Cortex of kidney (tissue), 1 donor: ENCODE measurements around the gene COL18A1.

ENCODE experiments used
- DNase-seq: peaks from one replicate; lab custom pipeline; 2025; lab: John Stamatoyannopoulos, UW

COL18A1 gene

DNA sequence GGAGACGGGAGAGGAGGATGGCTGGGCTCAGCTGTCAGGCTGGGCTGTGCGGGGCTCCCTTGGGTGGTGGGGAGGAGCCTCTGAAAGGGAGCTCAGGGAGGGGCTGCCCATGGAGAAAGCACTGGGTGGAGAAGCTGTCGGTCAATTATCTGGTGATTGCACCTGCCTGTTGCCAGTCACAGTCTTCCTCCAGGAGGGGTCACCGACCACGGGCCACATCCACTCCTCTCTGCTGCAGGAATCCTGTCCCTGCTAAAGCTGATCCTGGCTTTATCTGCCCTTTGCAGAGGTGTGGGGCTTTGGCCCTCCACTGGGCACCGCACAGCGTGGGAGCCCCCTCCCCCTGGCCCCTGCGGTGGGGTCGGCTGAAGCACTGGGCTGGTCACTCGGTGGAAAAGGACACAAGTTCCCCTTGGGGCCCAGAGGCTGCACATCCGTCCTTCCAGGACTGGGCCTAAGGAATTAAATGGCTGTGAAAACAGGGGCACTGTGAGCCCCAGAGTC is 21.8 kb upstream of the COL18A1 start:
- no peak for DNase-seq

DNA sequence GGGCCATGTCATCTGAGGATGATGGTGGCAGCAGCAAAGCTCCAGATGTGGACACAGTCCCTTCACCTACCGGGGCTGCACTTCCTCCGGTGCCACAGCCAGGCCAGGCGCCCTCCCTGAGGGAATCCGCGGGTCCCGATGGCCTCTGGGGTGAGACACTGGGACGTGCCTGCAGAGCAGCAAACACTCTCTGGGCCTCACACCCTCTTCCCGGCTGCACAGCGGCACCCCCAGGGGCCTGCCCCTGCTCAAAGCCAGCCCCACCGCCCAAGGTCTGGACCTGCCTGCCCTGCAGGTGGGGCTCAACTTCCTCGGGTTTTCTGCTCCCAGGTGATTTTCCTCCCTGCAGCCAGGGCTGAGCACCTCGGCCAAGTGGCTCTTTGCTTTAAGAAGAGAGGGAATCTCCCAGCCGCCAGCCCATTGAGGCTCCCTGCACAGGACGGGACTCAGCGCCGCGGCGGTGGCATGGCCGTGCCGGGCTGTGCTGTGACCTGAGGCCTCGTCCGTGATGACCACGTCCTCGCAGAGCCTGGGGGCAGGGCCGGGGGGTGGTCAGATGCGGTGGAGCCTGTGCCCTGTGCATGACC is 21.3 kb upstream of the COL18A1 start:
- no peak for DNase-seq

DNA sequence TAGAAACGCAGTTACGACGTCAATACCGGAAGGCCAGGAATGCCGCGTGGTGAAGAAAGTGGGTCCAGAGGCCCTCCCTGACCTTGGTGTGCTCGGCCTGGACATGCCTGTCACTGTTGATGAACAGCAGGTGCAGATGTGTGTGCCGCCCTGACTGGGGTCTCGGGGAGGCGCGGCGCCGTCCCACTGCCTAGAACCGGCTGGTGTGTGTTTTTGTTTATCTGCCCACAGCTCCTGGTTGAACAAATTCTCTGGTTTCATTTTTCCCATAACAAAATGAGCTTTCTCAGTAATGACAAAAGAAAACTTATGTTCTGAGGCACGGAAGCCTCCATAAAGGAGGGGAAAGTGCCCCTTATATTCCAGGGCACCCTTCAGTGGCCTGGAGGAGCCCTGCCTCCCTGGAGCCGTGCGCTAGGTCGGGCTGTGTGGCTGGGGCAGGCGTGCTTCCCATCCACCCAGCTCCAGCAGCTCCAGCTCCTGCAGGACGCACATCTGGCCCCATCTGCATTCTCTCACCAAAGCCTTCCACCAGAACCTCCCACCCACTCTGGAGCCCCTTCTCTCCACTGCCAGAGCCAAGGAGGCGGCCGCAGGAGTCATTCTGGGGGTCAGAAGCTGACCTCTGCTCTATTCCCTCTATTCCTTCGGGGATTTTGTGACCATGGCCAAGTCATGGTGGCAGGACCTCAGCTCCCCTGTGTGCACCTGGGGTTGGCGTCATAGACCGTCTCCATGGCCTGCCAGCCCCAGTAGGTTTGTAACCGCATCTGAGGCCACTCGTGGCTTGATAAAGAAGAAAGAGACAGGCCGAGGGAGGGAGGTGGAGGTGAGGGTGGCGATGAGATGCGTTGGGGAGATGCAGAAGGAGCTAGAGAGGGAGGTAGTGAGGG is 20.1 kb upstream of the COL18A1 start:
- no peak for DNase-seq

DNA sequence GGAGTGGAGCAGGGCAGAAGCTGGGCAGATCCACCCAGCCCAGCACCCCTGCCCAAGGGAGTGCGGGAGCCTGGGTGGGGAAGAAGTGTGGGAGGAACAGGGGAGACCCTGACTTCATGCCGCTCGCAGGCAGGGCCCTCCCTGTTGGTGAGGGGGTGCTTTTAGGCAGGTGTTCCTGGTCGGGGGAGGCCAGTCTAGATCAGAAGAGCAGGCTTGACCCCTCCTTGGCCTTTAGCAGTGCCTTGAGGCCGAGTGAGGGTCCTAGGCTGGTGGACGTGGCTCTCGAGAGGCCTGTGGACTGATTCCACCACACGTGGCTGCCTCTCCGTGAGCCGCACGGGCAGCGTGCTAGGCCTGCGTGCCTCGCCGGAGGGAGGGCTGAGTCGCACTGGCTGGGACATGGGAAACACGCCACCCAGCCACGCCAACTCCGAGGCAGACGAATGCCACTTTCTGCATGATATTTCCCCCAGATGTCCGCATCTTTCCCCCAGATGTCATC is 19.4 kb upstream of the COL18A1 start:
- DNase-seq: no peak

DNA sequence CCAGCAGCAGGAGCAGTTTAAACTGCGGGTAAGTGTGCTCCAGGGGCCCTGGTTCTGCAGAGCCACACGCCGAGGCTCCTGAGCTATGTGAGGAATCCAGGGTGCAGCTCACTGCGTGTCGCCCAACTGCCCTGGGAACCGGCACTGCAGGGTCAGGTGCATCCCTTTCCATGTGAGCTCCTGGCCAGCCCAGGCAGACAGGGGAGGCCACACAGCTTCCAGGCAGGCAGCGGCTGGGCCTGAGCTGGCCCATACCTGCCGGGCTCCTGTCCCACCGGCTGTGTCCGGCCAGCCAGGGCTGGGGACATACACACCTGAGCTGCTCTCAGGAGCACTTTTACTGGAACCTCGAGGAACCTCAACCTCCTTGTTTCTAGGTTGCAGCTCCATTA is 18.6 kb upstream of the COL18A1 start:
- DNase-seq: no peak

DNA sequence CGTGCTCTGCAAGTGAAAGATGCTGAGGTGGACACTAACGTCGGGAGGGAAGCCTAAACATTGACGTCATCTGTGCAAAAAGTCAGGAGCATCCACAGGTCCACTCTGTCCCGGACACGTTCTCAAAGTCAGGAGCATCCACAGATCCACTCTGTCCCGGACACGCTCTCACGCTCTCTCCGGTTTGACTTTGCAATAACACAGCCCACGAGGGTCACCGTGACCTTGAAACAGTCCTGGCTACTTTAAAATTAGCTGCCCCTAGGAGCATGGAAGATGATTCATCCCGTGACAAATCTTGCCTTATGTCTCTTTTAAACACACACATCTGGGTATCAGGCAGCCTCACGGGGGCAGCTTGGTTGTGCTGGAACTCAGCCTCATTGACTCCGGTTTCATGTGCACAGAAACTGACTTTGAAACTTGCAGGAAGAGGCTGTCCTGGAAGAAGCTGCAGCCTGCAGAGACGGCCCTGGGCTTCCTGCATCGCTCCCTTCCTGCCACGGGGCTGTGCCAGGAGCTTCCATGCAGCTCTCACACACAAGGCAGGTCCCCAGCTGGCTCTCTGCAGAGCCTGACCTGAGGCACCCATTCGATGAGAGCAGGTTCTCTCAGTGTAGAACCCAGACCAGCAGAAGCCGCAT is 18.1 kb upstream of the COL18A1 start:
- no peak for DNase-seq

DNA sequence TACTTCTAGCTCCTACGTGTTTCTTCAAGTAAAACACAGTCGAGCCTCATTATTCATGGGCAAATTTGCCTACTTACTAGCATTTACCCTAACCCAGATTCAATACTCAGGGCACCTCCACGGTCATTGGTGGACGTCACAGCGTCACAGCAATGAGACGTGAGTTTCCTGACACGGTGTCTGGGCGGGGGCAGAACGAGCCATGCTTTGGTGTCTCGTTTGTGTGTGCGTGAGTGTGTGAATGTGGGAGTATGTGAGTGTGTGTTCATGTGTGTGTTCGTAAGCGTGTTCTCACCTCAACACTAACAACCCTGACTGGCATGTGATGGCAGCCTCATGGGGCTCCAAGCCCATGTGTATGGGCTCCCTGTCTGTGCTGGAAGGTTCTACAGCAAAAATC is 17.5 kb upstream of the COL18A1 start:
- no peak for DNase-seq

DNA sequence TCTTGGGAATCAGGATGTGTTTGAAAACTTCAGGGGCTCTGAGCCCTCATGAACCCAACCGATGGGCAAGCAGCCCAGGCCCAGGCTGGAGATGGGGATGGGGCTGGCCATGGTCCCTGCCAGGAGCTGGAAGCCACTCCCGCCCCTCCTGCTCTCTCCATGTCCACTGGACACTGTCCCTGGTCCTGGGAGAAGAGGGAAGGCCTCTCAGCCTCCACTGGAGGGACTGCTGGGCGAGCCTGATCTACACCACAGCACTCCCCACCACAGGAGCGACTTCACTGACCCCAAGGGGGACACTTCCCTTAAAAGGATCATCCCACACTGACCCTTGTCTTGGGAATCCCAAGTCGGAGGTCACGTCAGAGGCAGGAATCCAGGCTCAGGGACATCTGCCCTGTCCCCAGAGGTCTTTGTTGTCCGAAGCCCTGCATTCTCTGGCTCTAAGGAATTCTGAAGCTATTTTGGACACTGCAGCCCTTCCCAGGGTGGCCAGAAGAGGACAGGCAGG is 16.9 kb upstream of the COL18A1 start:
- no peak for DNase-seq

DNA sequence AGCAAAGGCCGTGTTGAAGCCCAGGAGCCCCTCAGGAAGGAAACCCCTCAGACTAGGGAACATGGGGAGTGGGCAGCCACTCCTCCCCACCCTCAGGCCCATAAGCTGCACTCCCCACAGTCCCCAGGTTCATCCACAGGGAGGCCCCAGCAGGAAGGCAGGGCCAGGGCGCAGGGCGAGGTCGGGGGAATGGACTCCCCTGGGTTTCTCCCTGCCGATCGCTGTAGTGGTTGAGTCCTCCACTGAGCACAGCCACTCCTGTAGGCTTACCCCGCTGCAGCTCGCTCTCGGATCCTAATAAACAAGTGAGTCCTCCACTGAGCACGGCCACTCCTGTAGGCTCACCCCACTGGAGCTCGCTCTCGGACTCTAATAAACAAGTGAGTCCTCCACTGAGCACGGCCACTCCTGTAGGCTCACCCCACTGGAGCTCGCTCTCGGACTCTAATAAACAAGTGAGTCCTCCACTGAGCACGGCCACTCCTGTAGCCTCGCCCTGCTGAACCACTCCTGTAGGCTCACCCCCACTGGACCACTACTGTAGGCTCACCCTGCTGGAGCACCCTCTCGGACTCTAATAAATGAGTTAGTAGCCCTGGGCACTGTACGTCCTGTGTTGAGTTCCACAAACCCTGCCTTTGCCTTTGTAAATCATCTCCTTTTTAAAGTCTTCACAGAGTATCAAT is 16.2 kb upstream of the COL18A1 start:
- DNase-seq: no peak

DNA sequence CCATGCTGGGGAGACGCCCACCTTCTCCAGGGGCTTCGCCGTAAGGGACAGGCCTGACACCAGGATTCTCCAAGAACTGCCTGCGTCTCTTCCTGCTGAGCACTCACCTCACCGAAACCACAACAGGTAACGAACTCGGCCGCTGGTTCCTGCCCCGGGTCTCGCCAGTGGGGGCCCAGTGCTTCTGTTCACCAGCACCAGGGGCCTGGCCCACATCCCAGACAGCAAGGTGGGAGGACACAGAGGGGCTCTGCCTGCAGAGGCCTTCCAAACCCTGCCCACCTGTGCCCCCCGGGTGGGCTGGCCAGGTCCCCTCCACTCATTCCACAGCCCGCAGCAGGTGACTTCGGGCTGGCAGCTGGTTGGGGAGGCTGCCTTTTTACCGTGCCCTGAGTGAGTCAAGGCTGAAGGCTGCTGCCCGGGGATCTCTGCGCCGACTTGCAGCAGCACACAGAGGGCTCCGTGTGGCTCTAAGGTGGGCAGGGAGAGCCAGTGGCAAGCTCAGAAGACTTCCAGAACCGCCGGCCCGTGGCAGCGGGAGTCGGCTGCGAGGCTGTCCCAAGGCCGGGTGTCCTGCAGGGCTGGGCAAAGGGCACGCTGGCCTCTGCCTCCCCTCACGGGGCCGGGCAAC is 14.7 kb upstream of the COL18A1 start:
- no peak for DNase-seq

DNA sequence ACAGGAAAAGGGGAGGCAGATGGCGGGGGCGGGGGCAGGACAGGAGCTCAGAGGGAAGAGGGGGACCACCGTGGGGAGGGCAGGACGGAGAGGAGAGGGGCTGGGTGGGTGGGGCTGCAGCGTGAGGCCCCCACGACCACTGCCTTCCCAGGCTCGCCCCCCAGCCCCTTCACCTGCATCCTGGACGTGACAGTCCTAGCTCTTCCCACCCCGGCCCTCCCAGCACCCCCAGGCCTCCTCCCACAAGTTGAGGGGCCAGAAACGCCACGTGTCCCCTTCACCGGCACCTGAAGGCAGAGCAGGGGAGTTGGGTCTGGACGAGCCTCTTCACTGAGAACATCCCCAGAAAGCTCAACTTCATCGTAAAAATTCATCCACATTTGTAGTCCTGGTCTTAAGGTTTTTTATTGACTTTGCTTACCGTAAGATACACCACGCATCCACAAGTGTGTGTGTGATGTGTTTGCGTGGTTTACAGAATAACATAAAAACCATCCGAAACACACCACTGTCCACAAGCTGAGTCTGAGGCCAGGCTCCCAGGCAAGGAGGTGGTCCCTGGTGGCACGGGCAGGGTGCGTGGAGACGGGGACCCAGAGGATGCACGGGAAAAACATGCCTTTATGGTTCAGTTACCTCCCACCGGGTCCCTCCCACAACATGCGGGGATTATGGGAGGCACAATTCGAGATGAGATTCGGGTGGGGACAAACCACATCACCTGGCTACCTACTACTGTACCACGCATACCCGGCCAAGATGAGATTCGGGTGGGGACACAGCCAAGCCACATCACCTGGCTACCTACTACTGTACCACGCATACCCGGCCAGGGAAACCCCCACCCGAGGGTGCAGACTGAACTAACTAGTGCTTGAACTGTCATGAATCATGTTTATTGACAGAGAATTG is 13.9 kb upstream of the COL18A1 start:
- DNase-seq: no peak

DNA sequence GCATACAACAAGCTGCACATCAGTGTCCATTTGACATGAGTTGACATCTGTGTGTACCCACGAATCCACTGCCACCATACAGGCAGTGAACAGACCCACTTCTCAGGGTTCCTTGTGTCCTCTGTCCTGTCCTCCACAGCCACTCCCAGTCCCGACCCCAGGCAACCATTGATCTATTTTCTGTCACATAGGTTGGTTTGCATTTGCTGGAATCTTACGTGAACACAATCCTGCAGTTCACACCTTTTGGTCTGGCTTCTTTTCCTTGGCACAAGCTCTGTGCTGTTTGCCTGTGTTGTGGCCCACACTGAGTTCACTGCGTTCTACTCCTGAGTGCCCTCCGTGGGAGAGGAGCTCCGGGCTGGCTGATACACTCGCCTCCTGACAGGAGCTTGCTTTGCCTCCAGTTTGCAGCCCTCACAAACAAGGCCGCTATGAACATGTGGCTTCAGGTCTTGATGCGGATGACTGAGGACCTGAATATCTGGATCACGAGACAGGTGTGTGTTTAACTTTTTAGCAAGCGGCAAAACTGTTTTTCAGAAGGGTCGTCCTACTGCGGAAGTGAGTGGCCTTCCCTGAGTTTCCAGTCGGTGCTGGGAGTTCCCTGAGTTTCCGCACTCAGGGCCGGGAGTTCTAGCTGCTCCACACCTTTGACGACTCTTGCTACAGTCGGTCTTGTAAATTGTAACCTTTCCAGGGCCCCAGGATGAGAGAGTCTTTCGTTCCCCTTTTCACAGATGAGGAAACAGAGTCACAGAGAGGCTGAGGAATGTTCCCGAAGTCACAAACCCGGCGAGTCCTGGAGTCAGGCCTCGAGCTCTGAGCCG is 13.0 kb upstream of the COL18A1 start:
- DNase-seq: no peak

DNA sequence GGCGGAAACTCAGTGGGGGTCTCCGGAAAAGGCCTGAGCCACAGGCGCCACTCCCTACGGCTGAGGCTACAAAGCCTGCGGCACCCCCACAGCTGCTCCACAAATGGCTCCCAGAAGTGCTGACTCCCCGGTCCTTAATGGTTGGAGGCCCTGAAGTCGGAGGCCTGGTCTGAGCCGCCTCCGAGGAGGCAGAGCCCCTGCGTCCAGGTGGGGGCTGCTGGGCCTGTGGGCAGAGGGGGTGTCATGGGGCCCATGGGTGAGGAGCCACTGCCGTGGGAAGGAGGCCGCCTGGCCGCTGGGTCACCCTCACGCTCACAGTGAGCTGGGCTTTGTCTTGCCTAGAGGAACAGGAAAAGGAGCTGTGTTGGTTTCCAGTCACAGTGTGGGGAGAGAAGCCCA is 12.4 kb upstream of the COL18A1 start:
- DNase-seq: no peak

DNA sequence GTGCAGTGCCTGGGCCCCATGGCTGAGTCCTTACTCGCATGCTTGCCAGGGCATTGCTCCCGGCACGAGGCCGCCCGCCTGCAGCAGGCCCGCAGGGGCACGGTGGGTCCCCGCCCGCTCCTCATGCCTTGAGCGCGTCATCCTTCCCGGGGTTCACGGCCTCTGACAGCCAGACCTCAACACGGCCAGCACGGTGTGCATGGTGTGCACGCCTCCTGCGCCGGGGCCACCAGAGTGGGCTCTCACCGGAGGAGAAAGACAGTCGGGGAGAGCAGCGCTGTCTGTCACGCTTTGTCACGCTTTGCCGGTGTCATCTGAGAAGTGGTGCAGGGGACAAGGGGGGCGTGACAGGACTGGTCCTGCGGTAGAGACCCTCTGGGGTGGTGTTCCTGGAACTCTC is 11.9 kb upstream of the COL18A1 start:
- no peak for DNase-seq

DNA sequence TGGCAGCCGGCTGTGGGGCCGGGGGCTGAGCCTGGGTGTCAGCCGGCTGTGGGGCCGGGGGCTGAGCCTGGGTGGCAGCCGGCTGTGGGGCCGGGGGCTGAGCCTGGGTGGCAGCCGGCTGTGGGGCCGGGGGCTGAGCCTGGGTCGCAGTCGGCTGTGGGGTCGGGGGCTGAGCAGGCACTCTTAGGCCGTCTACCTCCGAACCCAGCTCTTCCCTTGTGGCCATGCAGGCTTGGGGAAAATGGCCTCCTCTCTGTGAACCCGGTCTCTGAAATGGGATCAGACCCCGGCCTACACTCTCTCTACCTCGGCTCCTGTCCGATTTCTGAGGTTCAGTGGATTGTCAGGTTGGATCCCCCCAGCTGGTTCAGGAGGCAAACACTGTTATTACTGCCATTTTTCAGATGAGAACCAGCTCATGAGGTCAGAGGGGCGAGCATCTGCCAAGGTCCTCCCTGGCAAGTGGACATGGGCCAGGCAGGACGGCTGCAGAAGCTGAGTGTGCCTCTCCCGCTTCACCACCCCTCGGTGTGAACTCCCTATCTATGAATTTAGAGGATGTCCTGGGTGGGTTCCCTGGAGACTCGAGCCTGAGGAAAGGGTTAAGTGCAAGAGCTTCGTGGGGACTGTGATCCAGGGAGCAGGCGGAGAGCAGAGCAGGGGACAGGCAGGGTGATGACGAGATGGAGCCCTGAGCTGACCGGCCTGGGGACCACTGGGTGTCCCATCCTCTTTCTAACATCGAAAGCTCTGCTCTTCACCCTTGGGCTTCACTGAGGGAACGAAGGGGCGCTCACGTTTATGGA is 10.9 kb upstream of the COL18A1 start:
- DNase-seq: no peak

DNA sequence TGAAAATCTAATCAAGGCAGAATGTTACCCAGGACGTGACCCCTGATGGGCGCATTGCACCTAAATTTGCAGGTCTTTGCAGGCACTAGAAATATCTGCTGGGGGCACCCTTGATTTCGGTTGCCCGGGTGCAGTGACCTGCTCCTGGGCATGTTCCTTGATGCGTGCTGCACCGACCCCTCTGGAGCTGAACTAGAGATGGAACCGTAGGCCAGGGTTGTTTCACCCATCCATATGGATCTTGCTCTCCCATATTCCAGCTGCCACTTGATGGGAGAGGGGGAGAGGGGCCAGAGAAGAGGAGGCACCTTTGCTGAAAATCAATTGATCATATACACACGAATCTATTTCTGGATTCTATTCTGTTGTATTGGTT is 8.4 kb upstream of the COL18A1 start:
- no peak for DNase-seq

DNA sequence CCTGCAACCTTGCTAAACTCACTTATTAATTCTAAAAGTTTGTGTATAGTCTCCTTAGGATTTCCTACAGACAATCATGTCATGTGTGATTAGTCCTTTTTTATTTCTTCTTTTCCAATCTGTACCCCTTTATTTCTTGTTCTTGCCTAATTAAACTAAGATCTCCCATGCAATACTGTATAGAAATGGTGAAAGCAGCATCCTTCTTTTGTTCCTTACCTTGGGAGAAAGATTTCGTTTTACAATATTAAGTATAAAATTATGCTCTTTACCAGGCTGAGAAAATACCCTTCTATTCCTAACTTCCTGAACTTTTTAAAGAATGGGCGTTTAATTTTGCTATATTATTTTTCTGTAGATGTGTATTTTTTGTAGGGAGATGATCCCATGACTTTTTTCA is 7.6 kb upstream of the COL18A1 start:
- DNase-seq: no peak

DNA sequence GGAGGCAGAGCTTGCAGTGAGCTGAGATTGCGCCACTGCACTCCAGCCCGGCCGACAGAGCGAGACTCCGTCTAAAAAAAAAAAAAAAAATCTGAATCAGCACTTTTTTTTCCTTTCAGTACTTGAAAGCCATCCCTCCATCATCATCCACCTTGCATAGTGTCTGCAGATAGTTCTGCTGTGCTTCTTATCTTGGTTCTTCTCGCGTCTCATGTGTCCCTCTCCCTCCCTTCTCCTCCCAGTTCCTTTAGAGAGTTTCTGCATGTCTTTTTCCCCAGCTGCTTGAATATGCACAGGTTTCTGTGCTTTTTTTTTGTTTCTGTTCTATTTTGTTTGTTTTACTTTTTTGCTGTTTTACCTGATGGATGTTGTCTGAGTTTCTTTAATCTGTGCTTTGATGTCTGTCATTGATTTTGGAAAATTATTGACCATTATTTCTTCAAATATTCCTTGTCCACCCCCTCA is 3.9 kb upstream of the COL18A1 start:
- no peak for DNase-seq
